ENCODE data around the gene SESN3. TPM values are rescaled to one million over a fixed set of nuclear protein-coding genes. Genes with fewer than 3 reads are reported as not detected.

SESN3 gene
- total and polyA plus RNA-seq, 4 donors: 4.0 to 73.3 (median 20.1) TPM

GRCh38 chr11:95128602-95129001 is 102.4 kb downstream of the SESN3 start:
- 85 to 89% methylated on average over 3 of the region's 3 CpGs for WGBS, 2 donors
- DNase-seq (no peak), ATAC-seq (ENCODE audit: insufficient read depth, low FRiP score) (no peak)
- no peak overlapping the region for H3K27ac ChIP-seq (ENCODE audit: low read depth in 1 of 2, low read length in 1 of 2)
- peaks cover 0 to 8% (median 4%) of the 10 kb centered on the region in 4 donors for H3K36me3 ChIP-seq (ENCODE audit: control insufficient read depth in 4 of 4, insufficient read depth in 4 of 4, low read length in 4 of 4)
- peaks cover 0 to 2% (median 0%) of the 10 kb centered on the region in 5 donors for H3K4me1 ChIP-seq (ENCODE audit: control insufficient read depth in 5 of 5, insufficient read depth in 5 of 5, low read length in 5 of 5)
- TF ChIP-seq CTCF (IDR thresholded peaks at IDR 0.05; ENCODE audit: control extremely low read depth, extremely low read depth): no peak
- H3K9ac ChIP-seq (ENCODE audit: insufficient read depth in 1 of 2, low read length in 2 of 2): no peak overlapping the region
- no peaks in the 10 kb centered on the region for H3K9me3 ChIP-seq (ENCODE audit: control insufficient read depth in 4 of 4, insufficient read depth in 3 of 4, low read length in 3 of 4)
- no peak overlapping the region for H3K4me3 ChIP-seq
- no peaks in the 10 kb centered on the region for H3K27me3 ChIP-seq (ENCODE audit: control insufficient read depth in 3 of 3, insufficient read depth in 3 of 3, low read length in 2 of 3)

GRCh38 chr11:95123556-95123955 is 107.4 kb downstream of the SESN3 start:
- H3K27ac ChIP-seq (ENCODE audit: low read depth in 1 of 2, low read length in 1 of 2): no peak overlapping the region
- H3K27me3 ChIP-seq (ENCODE audit: control insufficient read depth in 3 of 3, insufficient read depth in 3 of 3, low read length in 2 of 3): no peaks in the 10 kb centered on the region
- WGBS, 2 donors: 78 to 80% methylated on average over 3 of the region's 3 CpGs
- no peak overlapping the region for H3K4me3 ChIP-seq
- TF ChIP-seq CTCF (IDR thresholded peaks at IDR 0.05; ENCODE audit: control extremely low read depth, extremely low read depth): no peak
- DNase-seq: peak in 1 of 3 donors; percentile 20
- no peak for ATAC-seq (ENCODE audit: insufficient read depth, low FRiP score)
- H3K9me3 ChIP-seq (ENCODE audit: control insufficient read depth in 4 of 4, insufficient read depth in 3 of 4, low read length in 3 of 4): no peaks in the 10 kb centered on the region
- H3K36me3 ChIP-seq (ENCODE audit: control insufficient read depth in 4 of 4, insufficient read depth in 4 of 4, low read length in 4 of 4): peaks cover 0 to 2% (median under 1%) of the 10 kb centered on the region in 4 donors
- peaks cover 0 to 8% (median 0%) of the 10 kb centered on the region in 5 donors for H3K4me1 ChIP-seq (ENCODE audit: control insufficient read depth in 5 of 5, insufficient read depth in 5 of 5, low read length in 5 of 5)
- no peak overlapping the region for H3K9ac ChIP-seq (ENCODE audit: insufficient read depth in 1 of 2, low read length in 2 of 2)

GRCh38 chr11:95121698-95122097 is 109.3 kb downstream of the SESN3 start:
- TF ChIP-seq CTCF (IDR thresholded peaks at IDR 0.05; ENCODE audit: control extremely low read depth, extremely low read depth): no peak
- Histone ChIP-seq H3K4me3 (no peak overlapping the region), H3K36me3 (ENCODE audit: control insufficient read depth in 4 of 4, insufficient read depth in 4 of 4, low read length in 4 of 4) (no peaks in the 10 kb centered on the region), H3K4me1 (ENCODE audit: control insufficient read depth in 5 of 5, insufficient read depth in 5 of 5, low read length in 5 of 5) (peaks cover 0 to 7% (median 0%) of the 10 kb centered on the region in 5 donors), H3K27ac (ENCODE audit: low read depth in 1 of 2, low read length in 1 of 2) (no peak overlapping the region), H3K9me3 (ENCODE audit: control insufficient read depth in 4 of 4, insufficient read depth in 3 of 4, low read length in 3 of 4) (no peaks in the 10 kb centered on the region), H3K27me3 (ENCODE audit: control insufficient read depth in 3 of 3, insufficient read depth in 3 of 3, low read length in 2 of 3) (no peaks in the 10 kb centered on the region), H3K9ac (ENCODE audit: insufficient read depth in 1 of 2, low read length in 2 of 2) (no peak overlapping the region)
- ATAC-seq (ENCODE audit: insufficient read depth, low FRiP score): no peak
- 93 to 100% methylated on average over 1 of the region's 1 CpG for WGBS, 2 donors
- DNase-seq: no peak

Measured in lung (tissue), 12 donors.